ENCODE results near the gene PCDH15. TPM values are rescaled to one million over a fixed set of nuclear protein-coding genes. Genes with fewer than 3 reads are reported as not detected.

The PCDH15 gene
- total RNA-seq, 1 donor from 2014 or later: 0.64 TPM

DNA sequence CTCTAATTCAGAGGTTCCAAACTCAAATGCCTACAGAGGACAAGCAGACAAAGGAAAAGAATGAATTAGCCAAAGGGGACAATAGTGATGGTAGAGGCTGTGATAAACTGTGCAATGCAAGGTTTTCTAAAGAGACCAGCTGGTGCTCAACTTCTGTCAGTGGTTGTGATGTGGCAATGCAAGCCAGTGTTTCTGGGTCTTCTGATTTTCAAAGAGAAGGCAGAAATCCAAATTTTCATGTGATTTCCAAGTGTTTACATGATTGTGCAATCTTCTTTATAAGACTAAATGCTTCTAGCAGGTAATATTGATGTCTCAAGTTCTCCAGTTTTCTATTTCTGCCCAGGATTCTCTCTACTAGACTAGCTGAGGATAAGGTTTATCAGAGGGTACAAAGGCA, 135.9 kb downstream of the PCDH15 start:
- Mint-ChIP-seq H3K27ac (ENCODE audit: unreplicated experiment) (no peak overlapping the region), H3K4me3 (ENCODE audit: unreplicated experiment) (no peak overlapping the region), H3K36me3 (ENCODE audit: unreplicated experiment) (no peaks in the 10 kb centered on the region), H3K27me3 (ENCODE audit: unreplicated experiment) (no peaks in the 10 kb centered on the region), H3K9me3 (ENCODE audit: unreplicated experiment) (peaks cover 1% of the 10 kb centered on the region), H3K4me1 (ENCODE audit: low read depth, unreplicated experiment) (peaks cover 7% of the 10 kb centered on the region)
- no peak for TF ChIP-seq CTCF (IDR thresholded peaks at IDR 0.05; ENCODE audit: partially characterized antibody, unreplicated experiment)
- DNase-seq: no peak

DNA sequence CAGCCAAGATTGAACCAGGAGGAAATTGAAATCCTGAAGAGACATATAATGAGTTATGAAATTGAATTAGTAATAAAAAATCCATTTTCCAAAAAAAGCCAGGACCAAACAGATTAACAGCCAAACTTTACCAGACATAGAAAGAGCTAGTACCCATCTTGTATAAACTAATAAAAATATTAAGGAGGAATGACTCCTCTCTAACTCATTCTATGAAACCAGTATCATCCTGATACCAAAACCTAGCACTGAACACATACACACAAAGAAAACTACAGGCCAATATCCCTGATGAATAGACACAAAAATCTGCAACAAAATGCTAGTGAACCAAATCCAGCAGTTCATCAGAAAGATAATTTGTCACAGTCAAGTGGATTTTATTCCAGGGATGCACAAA, 140.6 kb downstream of the PCDH15 start:
- peaks cover 7% of the 10 kb centered on the region for H3K4me1 Mint-ChIP-seq (ENCODE audit: low read depth, unreplicated experiment)
- no peak overlapping the region for H3K27ac Mint-ChIP-seq (ENCODE audit: unreplicated experiment)
- H3K36me3 Mint-ChIP-seq (ENCODE audit: unreplicated experiment): peaks cover 8% of the 10 kb centered on the region
- H3K4me3 Mint-ChIP-seq (ENCODE audit: unreplicated experiment): no peak overlapping the region
- TF ChIP-seq CTCF (IDR thresholded peaks at IDR 0.05; ENCODE audit: partially characterized antibody, unreplicated experiment): no peak
- no peak for DNase-seq
- H3K27me3 Mint-ChIP-seq (ENCODE audit: unreplicated experiment): peaks cover 2% of the 10 kb centered on the region
- peaks cover 1% of the 10 kb centered on the region for H3K9me3 Mint-ChIP-seq (ENCODE audit: unreplicated experiment)

DNA sequence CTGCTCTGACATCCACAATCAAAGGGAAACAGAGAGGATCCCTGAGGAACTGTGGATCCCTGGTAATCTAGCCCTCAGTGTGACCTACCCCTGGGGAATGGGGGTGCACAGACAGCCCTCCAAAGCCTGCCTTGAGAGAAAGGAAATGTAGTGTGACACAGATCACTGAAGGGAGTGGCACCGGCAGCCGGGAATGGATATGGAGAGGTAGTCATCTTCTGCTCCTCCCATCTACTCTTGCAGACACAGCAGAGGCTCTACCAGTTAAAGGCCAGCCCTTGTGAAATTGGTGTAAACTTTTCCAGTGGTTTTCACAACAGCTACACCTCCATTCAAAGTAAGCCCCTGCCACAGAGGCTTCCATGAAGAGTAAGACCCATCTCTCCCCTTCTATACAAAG, 144.4 kb downstream of the PCDH15 start:
- Mint-ChIP-seq H3K27me3 (ENCODE audit: unreplicated experiment) (peaks cover 2% of the 10 kb centered on the region), H3K9me3 (ENCODE audit: unreplicated experiment) (no peaks in the 10 kb centered on the region), H3K36me3 (ENCODE audit: unreplicated experiment) (peaks cover 8% of the 10 kb centered on the region), H3K4me3 (ENCODE audit: unreplicated experiment) (no peak overlapping the region), H3K27ac (ENCODE audit: unreplicated experiment) (no peak overlapping the region), H3K4me1 (ENCODE audit: low read depth, unreplicated experiment) (no peaks in the 10 kb centered on the region)
- TF ChIP-seq CTCF (IDR thresholded peaks at IDR 0.05; ENCODE audit: partially characterized antibody, unreplicated experiment): no peak
- no peak for DNase-seq

DNA sequence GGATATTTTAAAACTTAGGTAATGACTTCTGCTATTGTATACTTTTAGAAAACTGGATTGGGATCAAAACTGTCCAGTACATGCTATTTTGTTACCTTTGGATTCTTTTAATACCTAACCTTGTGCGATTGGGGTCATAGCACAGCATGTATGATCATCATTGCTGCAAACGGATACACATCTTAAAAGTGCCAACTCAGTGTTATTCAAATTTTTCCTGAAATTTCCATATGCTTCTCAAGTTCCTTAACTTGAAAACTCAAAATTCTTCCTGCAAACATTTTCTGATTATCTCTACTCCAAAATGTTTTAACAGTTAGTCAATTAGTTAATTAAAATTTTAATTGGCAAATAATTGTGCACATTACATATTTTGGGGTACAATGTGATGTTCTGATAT, 147.5 kb downstream of the PCDH15 start:
- H3K4me1 Mint-ChIP-seq (ENCODE audit: low read depth, unreplicated experiment): no peaks in the 10 kb centered on the region
- no peak for TF ChIP-seq CTCF (IDR thresholded peaks at IDR 0.05; ENCODE audit: partially characterized antibody, unreplicated experiment)
- no peak overlapping the region for H3K4me3 Mint-ChIP-seq (ENCODE audit: unreplicated experiment)
- H3K9me3 Mint-ChIP-seq (ENCODE audit: unreplicated experiment): no peaks in the 10 kb centered on the region
- no peak overlapping the region for H3K27ac Mint-ChIP-seq (ENCODE audit: unreplicated experiment)
- H3K27me3 Mint-ChIP-seq (ENCODE audit: unreplicated experiment): peaks cover 2% of the 10 kb centered on the region
- peaks cover 4% of the 10 kb centered on the region for H3K36me3 Mint-ChIP-seq (ENCODE audit: unreplicated experiment)
- DNase-seq: no peak

DNA sequence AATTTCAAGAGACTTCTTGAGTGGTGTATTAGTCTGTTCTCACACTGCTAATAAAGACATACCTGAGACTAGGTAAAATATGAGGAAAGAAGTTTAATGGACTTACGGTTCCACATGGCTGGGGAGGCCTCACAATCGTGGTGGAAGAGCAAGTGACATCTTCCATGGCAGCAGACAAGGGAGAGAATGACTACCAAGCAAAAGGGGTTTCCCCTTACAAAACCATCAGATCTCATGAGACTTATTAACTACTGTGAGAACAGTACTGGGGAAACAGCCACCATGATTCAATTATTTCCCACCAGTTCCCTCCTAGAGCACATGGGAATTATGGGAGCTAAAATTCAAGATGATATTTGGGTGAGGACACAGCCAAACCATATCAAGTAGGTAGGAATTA, 150.5 kb downstream of the PCDH15 start:
- Mint-ChIP-seq H3K9me3 (ENCODE audit: unreplicated experiment) (no peaks in the 10 kb centered on the region), H3K27me3 (ENCODE audit: unreplicated experiment) (no peaks in the 10 kb centered on the region), H3K4me3 (ENCODE audit: unreplicated experiment) (no peak overlapping the region), H3K27ac (ENCODE audit: unreplicated experiment) (no peak overlapping the region), H3K36me3 (ENCODE audit: unreplicated experiment) (no peaks in the 10 kb centered on the region), H3K4me1 (ENCODE audit: low read depth, unreplicated experiment) (no peaks in the 10 kb centered on the region)
- no peak for TF ChIP-seq CTCF (IDR thresholded peaks at IDR 0.05; ENCODE audit: partially characterized antibody, unreplicated experiment)
- no peak for DNase-seq
